Measurements from ENCODE around the gene SLF1. TPM values are rescaled to one million over a fixed set of nuclear protein-coding genes. Genes with fewer than 3 reads are reported as not detected.
"Not testable (repeated sequence)": the region's sequence is repeated elsewhere in the genome, so short reads cannot be mapped to it uniquely, and the experiment has no call there.

SLF1 gene
- polyA plus RNA-seq (2013, experiment 1 of 2): 14.5 TPM
- 15.7 TPM for polyA plus RNA-seq (2013, experiment 2 of 2)

GRCh38 chr5:94618493-94619328 is at the start of gene SLF1, which contains the start of gene KIAA0825:
Gene SLF1, plus strand, starts transcription at chr5:94618669. Its CDS starts 10,142 bp downstream, at chr5:94628811.
Gene KIAA0825, minus strand, starts transcription at chr5:94618604. Its CDS starts 81,478 bp downstream, at chr5:94537126.
- Histone ChIP-seq H2BK15ac (replicated peaks; ENCODE audit: low read depth) (peak within 1 kb of the TSS; percentile 0), H3K27ac (ENCODE audit: low read depth, low read length) (peak within 1 kb of the TSS; percentile 96), H3K4ac (ENCODE audit: low read depth, low read length) (peak within 1 kb of the TSS; percentile 72), H4K5ac (ENCODE audit: low read length) (no peak within 1 kb of the TSS), H3K79me1 (ENCODE audit: low read length) (no peaks in the 10 kb centered on the region), H3K4me3 (ENCODE audit: low read length) (peak within 1 kb of the TSS; percentile 86), H3K79me2 (ENCODE audit: control insufficient read depth, insufficient read depth, low read length) (peaks cover 19% of the 10 kb centered on the region), H4K8ac (ENCODE audit: low read depth, low read length) (no peak within 1 kb of the TSS), H3K9ac (ENCODE audit: low read length) (peak within 1 kb of the TSS; percentile 86), H3K4me1 (ENCODE audit: control insufficient read depth, low read depth, low read length) (no peaks in the 10 kb centered on the region), H3K56ac (ENCODE audit: low read length) (peak within 1 kb of the TSS; percentile 94), H3K18ac (ENCODE audit: low read length) (peak within 1 kb of the TSS; percentile 85), H3K23ac (ENCODE audit: low read length) (peak within 1 kb of the TSS; percentile 35), H3K4me2 (ENCODE audit: low read length) (peak within 1 kb of the TSS; percentile 90), H3K27me3 (ENCODE audit: insufficient read depth, low read length, poor library complexity) (no peaks in the 10 kb centered on the region), H3K36me3 (ENCODE audit: control insufficient read depth, insufficient read depth, low read length) (no peaks in the 10 kb centered on the region), H2AK5ac (ENCODE audit: low read length) (no peak within 1 kb of the TSS), H2BK5ac (ENCODE audit: low read length) (peak within 1 kb of the TSS; percentile 61), H2BK120ac (ENCODE audit: low read depth, low read length) (no peak within 1 kb of the TSS)
- peak; percentile 97 for DNase-seq
- WGBS (ENCODE audit: extremely low coverage, insufficient coverage, low lambda C conversion rate): no CpG with 5 or more reads among the region's 63 CpGs

- DNase-seq: no peak
- no peak overlapping the region for H4K8ac ChIP-seq (ENCODE audit: low read depth, low read length)
- no peak overlapping the region for H2AK5ac ChIP-seq (ENCODE audit: low read length)
- no peak overlapping the region for H2BK15ac ChIP-seq (replicated peaks; ENCODE audit: low read depth)
- H3K9ac ChIP-seq (ENCODE audit: low read length): no peak overlapping the region
- H3K23ac ChIP-seq (ENCODE audit: low read length): no peak overlapping the region
- no peaks in the 10 kb centered on the region for H3K79me1 ChIP-seq (ENCODE audit: low read length)
- no peak overlapping the region for H4K5ac ChIP-seq (ENCODE audit: low read length)
- no peak overlapping the region for H3K4me2 ChIP-seq (ENCODE audit: low read length)
- H3K18ac ChIP-seq (ENCODE audit: low read length): no peak overlapping the region
- peaks cover 2% of the 10 kb centered on the region for H3K4me1 ChIP-seq (ENCODE audit: control insufficient read depth, low read depth, low read length)
- H3K27me3 ChIP-seq (ENCODE audit: insufficient read depth, low read length, poor library complexity): no peaks in the 10 kb centered on the region
- H3K56ac ChIP-seq (ENCODE audit: low read length): no peak overlapping the region
- no peak overlapping the region for H3K4me3 ChIP-seq (ENCODE audit: low read length)
- H2BK120ac ChIP-seq (ENCODE audit: low read depth, low read length): no peak overlapping the region
- no peaks in the 10 kb centered on the region for H3K36me3 ChIP-seq (ENCODE audit: control insufficient read depth, insufficient read depth, low read length)
- no peaks in the 10 kb centered on the region for H3K79me2 ChIP-seq (ENCODE audit: control insufficient read depth, insufficient read depth, low read length)
- no peak overlapping the region for H3K4ac ChIP-seq (ENCODE audit: low read depth, low read length)
- no peak overlapping the region for H2BK5ac ChIP-seq (ENCODE audit: low read length)
- no peak overlapping the region for H3K27ac ChIP-seq (ENCODE audit: low read depth, low read length)
Measured at GRCh38 chr5:94571415-94571814, 47.1 kb upstream of the SLF1 start.

DNA sequence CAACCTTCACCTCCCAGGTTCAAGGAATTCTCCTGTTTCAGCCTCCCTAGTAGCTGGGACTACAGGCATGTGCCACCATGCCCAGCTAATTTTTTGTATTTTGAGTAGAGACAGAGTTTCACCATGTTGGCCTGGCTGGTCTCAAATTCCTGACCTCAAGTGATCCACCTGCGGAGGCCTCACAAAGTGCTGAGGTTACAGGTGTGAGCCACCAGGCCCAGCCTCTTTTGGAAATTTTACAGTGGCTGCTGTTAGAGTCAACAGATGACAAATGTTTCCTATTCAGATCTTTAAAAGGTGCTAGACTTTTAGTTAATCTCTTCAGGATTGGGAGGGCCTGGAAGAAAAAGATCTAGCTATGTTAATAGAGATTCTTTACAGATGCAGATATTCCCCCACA is 45.1 kb upstream of the SLF1 start:
- H2BK120ac ChIP-seq (ENCODE audit: low read depth, low read length); H3K4me2 ChIP-seq (ENCODE audit: low read length); H2BK5ac ChIP-seq (ENCODE audit: low read length); H2BK15ac ChIP-seq (replicated peaks; ENCODE audit: low read depth); H2AK5ac ChIP-seq (ENCODE audit: low read length); H3K9ac ChIP-seq (ENCODE audit: low read length); H3K4me1 ChIP-seq (ENCODE audit: control insufficient read depth, low read depth, low read length); H3K56ac ChIP-seq (ENCODE audit: low read length); H3K27me3 ChIP-seq (ENCODE audit: insufficient read depth, low read length, poor library complexity); H3K4me3 ChIP-seq (ENCODE audit: low read length); H3K79me2 ChIP-seq (ENCODE audit: control insufficient read depth, insufficient read depth, low read length); H3K4ac ChIP-seq (ENCODE audit: low read depth, low read length); H4K5ac ChIP-seq (ENCODE audit: low read length); H3K79me1 ChIP-seq (ENCODE audit: low read length); H4K8ac ChIP-seq (ENCODE audit: low read depth, low read length); H3K18ac ChIP-seq (ENCODE audit: low read length); H3K23ac ChIP-seq (ENCODE audit: low read length); H3K36me3 ChIP-seq (ENCODE audit: control insufficient read depth, insufficient read depth, low read length): not testable (repeated sequence)
- DNase-seq: peak; percentile 93
- WGBS (ENCODE audit: extremely low coverage, insufficient coverage, low lambda C conversion rate): no CpG with 5 or more reads among the region's 1 CpG
- peak overlapping the region; percentile 54 for H3K27ac ChIP-seq (ENCODE audit: low read depth, low read length)

DNA sequence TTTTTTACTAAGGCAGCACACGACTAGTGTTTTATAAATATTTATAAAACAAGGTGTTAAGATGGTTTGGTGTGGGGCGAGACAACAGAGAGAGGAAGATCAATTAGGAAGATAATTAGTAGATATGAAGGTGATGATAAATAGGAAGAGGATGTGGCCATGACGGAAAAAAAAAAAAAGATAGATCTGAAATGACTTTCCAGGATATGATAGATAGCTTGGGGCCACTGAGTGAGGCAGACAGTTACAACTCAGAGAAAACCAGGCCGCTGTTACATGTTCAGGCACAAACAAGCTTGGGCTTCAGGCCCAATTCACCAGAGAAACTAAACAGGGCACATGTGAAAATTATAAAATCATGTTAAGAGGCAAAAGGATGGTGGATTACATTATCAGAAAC is 43.3 kb upstream of the SLF1 start:
- Histone ChIP-seq H3K4me1 (ENCODE audit: control insufficient read depth, low read depth, low read length) (peaks cover 2% of the 10 kb centered on the region), H4K5ac (ENCODE audit: low read length) (no peak overlapping the region), H2BK15ac (replicated peaks; ENCODE audit: low read depth) (peak overlapping the region; percentile 67), H3K27ac (ENCODE audit: low read depth, low read length) (peak overlapping the region; percentile 42), H4K8ac (ENCODE audit: low read depth, low read length) (no peak overlapping the region), H3K18ac (ENCODE audit: low read length) (peak overlapping the region; percentile 76), H3K27me3 (ENCODE audit: insufficient read depth, low read length, poor library complexity) (no peaks in the 10 kb centered on the region), H2BK120ac (ENCODE audit: low read depth, low read length) (peak overlapping the region; percentile 74), H3K36me3 (ENCODE audit: control insufficient read depth, insufficient read depth, low read length) (no peaks in the 10 kb centered on the region), H3K23ac (ENCODE audit: low read length) (no peak overlapping the region), H3K4me2 (ENCODE audit: low read length) (no peak overlapping the region), H3K56ac (ENCODE audit: low read length) (peak overlapping the region; percentile 2), H3K9ac (ENCODE audit: low read length) (no peak overlapping the region), H3K79me2 (ENCODE audit: control insufficient read depth, insufficient read depth, low read length) (no peaks in the 10 kb centered on the region), H3K79me1 (ENCODE audit: low read length) (no peaks in the 10 kb centered on the region), H3K4ac (ENCODE audit: low read depth, low read length) (peak overlapping the region; percentile 43), H3K4me3 (ENCODE audit: low read length) (no peak overlapping the region), H2AK5ac (ENCODE audit: low read length) (no peak overlapping the region), H2BK5ac (ENCODE audit: low read length) (peak overlapping the region; percentile 66)
- no peak for DNase-seq
- 100% methylated on average over 3 of the region's 4 CpGs for WGBS (ENCODE audit: extremely low coverage, insufficient coverage, low lambda C conversion rate)

GRCh38 chr5:94577466-94578245 is 40.8 kb upstream of the SLF1 start:
- no peak for DNase-seq
- H3K9ac ChIP-seq (ENCODE audit: low read length): no peak overlapping the region
- no peak overlapping the region for H4K8ac ChIP-seq (ENCODE audit: low read depth, low read length)
- H2BK5ac ChIP-seq (ENCODE audit: low read length): no peak overlapping the region
- H3K4me3 ChIP-seq (ENCODE audit: low read length): no peak overlapping the region
- H2AK5ac ChIP-seq (ENCODE audit: low read length): no peak overlapping the region
- H2BK15ac ChIP-seq (replicated peaks; ENCODE audit: low read depth): no peak overlapping the region
- H2BK120ac ChIP-seq (ENCODE audit: low read depth, low read length): no peak overlapping the region
- no peak overlapping the region for H3K27ac ChIP-seq (ENCODE audit: low read depth, low read length)
- H3K36me3 ChIP-seq (ENCODE audit: control insufficient read depth, insufficient read depth, low read length): no peaks in the 10 kb centered on the region
- no peaks in the 10 kb centered on the region for H3K27me3 ChIP-seq (ENCODE audit: insufficient read depth, low read length, poor library complexity)
- no peaks in the 10 kb centered on the region for H3K79me1 ChIP-seq (ENCODE audit: low read length)
- H3K23ac ChIP-seq (ENCODE audit: low read length): no peak overlapping the region
- H4K5ac ChIP-seq (ENCODE audit: low read length): no peak overlapping the region
- no peaks in the 10 kb centered on the region for H3K79me2 ChIP-seq (ENCODE audit: control insufficient read depth, insufficient read depth, low read length)
- no peak overlapping the region for H3K18ac ChIP-seq (ENCODE audit: low read length)
- H3K4me1 ChIP-seq (ENCODE audit: control insufficient read depth, low read depth, low read length): peaks cover 2% of the 10 kb centered on the region
- H3K4ac ChIP-seq (ENCODE audit: low read depth, low read length): no peak overlapping the region
- no peak overlapping the region for H3K56ac ChIP-seq (ENCODE audit: low read length)
- H3K4me2 ChIP-seq (ENCODE audit: low read length): no peak overlapping the region

Data from mesendoderm (in vitro differentiated cells).